HG03442 (cell line): Measurements from ENCODE around the gene TUBB1.
A peak's percentile ranks its signal among the peaks of the same experiment; 100 is the strongest.
"Not testable (repeated sequence)": the region's sequence is repeated elsewhere in the genome, so short reads cannot be mapped to it uniquely, and the experiment has no call there.

Experiments
- ATAC-seq: cut with Tn5 transposase; IDR thresholded peaks from one replicate; pipeline ENCODE4 v1.9.1; 2021; ENCODE audit warnings: mild to moderate bottlenecking, moderate library complexity; ENCODE audit not compliant: unreplicated experiment

Gene TUBB1

GRCh38 chr20:59037386-59037785 is 18.2 kb downstream of the TUBB1 start:
- ATAC-seq = no peak

GRCh38 chr20:59039233-59039632 is 20.0 kb downstream of the TUBB1 start:
- no peak for ATAC-seq

GRCh38 chr20:59040667-59041066 is 21.4 kb downstream of the TUBB1 start:
- ATAC-seq = no peak

GRCh38 chr20:59041487-59041886 is 22.3 kb downstream of the TUBB1 start:
- ATAC-seq = not testable (repeated sequence)

- ATAC-seq = peak; percentile 29
Measured at GRCh38 chr20:59042151-59042795, 23.0 kb downstream of the TUBB1 start, which contains the start of gene PRELID3B. Gene PRELID3B, minus strand, starts transcription at chr20:59042786. Its CDS starts 56 bp downstream, at chr20:59042730.

GRCh38 chr20:59042796-59043631 is 23.8 kb downstream of the TUBB1 start:
- peak; percentile 89 for ATAC-seq

- no peak for ATAC-seq
Measured at GRCh38 chr20:59043698-59044097, 24.5 kb downstream of the TUBB1 start.

- no peak for ATAC-seq
Measured at GRCh38 chr20:59044295-59044694, 25.1 kb downstream of the TUBB1 start.

- no peak for ATAC-seq
Measured at GRCh38 chr20:59044796-59045195, 25.6 kb downstream of the TUBB1 start.

- ATAC-seq = no peak
Measured at GRCh38 chr20:59046862-59047261, 27.6 kb downstream of the TUBB1 start.

GRCh38 chr20:59047938-59048680 is 28.9 kb downstream of the TUBB1 start:
- ATAC-seq = no peak

GRCh38 chr20:59048681-59049030 is 29.4 kb downstream of the TUBB1 start:
- ATAC-seq = no peak

GRCh38 chr20:59050437-59050836 is 31.2 kb downstream of the TUBB1 start:
- no peak for ATAC-seq

- no peak for ATAC-seq
Measured at GRCh38 chr20:59051666-59052185, 32.5 kb downstream of the TUBB1 start.

- ATAC-seq = no peak
Measured at GRCh38 chr20:59055302-59055701, 36.1 kb downstream of the TUBB1 start.

GRCh38 chr20:59062081-59062480 is 42.9 kb downstream of the TUBB1 start:
- ATAC-seq = no peak

- no peak for ATAC-seq
Measured at GRCh38 chr20:59063358-59064213, 44.4 kb downstream of the TUBB1 start.

GRCh38 chr20:59064214-59064722 is 45.0 kb downstream of the TUBB1 start:
- no peak for ATAC-seq

- ATAC-seq = no peak
Measured at GRCh38 chr20:59068534-59068933, 49.3 kb downstream of the TUBB1 start.

GRCh38 chr20:59069026-59069425 is 49.8 kb downstream of the TUBB1 start:
- no peak for ATAC-seq
